HepG2 (cell line): ENCODE results near the gene IAH1. TPM values are rescaled to one million over a fixed set of nuclear protein-coding genes. Genes with fewer than 3 reads are reported as not detected.

Experiments
- ATAC-seq: fragments of 200-7000 bp; cut with Tn5 transposase; 3 replicates; pipeline ENCODE4 v1.9.1; 2020; ENCODE audit warnings: mild to moderate bottlenecking, moderate library complexity
- BruUV-seq: library from RNA; stranded (reverse); fragments of 400-500 nt; replicated peaks from 2 replicates; lab custom pipeline; 2021; lab: Mats Ljungman, UMichigan
- CTCF ChIA-PET: fragments of 300-600 bp; formaldehyde crosslinking; extraction: SDS; loops from one replicate; lab custom pipeline; 2021; ENCODE audit warnings: low total read pairs, inconsistent platforms, low intra/inter-chr PET ratio; lab: Yijun Ruan, JAX
- POLR2A ChIA-PET: fragments of 350-600 bp; sonication (Branson Sonifier 250); formaldehyde crosslinking; loops from one replicate; lab custom pipeline; 2020; ENCODE audit warnings: antibody characterized with exemption, inconsistent platforms; lab: Yijun Ruan, JAX
- DNase-seq: peaks from one replicate; pipeline ENCODE4 v3.0.0-alpha.2; 2015; ENCODE audit warnings: low spot score
- FAIRE-seq: peaks from 3 replicates; lab custom pipeline; 2011; peaks lifted over from hg19 to GRCh38; lab: Jason Lieb, UNC
- H2AFZ ChIP-seq: one replicate; pipeline ENCODE4 v1.6.1; 2011; ENCODE audit warnings: low read length, inconsistent platforms
- H3K27ac ChIP-seq: fragments of 300-600 bp; 3 replicates; pipeline ENCODE4 v1.8.0; 2011; ENCODE audit warnings: mixed run types, mild to moderate bottlenecking, mixed read lengths, low read length, inconsistent platforms; ENCODE audit not compliant: insufficient read depth; ENCODE audit errors: extremely low read length
- H3K27me3 ChIP-seq, 2 experiments: fragments of 200-600 bp in 1 of 2; 2 replicates in 1 of 2; 3 replicates in 1 of 2; pipeline versions ENCODE4 v1.6.0 to v1.8.0; 2011; ENCODE audit warnings: low read length in 2 of 2, mild to moderate bottlenecking in 2 of 2, moderate library complexity in 2 of 2, inconsistent platforms in 1 of 2; ENCODE audit not compliant: insufficient read depth in 2 of 2, control insufficient read depth in 1 of 2
- H3K36me3 ChIP-seq, 2 experiments: fragments of 200-600 bp in 1 of 2; replicated peaks in 1 of 2; 2 replicates in 1 of 2; 3 replicates in 1 of 2; pipeline versions ENCODE4 v1.5.1 to v1.8.0; 2011; ENCODE audit warnings: low read length in 2 of 2, inconsistent platforms in 1 of 2; ENCODE audit not compliant: insufficient read depth in 2 of 2, control insufficient read depth in 1 of 2
- H3K4me1 ChIP-seq: 2 replicates; pipeline ENCODE4 v1.5.1; 2012; ENCODE audit warnings: low read length, inconsistent platforms; ENCODE audit not compliant: insufficient read depth
- H3K4me2 ChIP-seq: 2 replicates; pipeline ENCODE4 v1.6.0; 2011; ENCODE audit warnings: low read depth, low read length, inconsistent platforms
- H3K4me3 ChIP-seq, 3 experiments: fragments of 200-600 bp in 1 of 3; sonication (generic), shearing (Covaris generic) in 1 of 3; replicated peaks in 1 of 3; 2 replicates each; pipeline ENCODE4 v1.5.1; 2011 to 2016; ENCODE audit warnings: low read length in 3 of 3, inconsistent platforms in 2 of 3, low read depth in 2 of 3, mild to moderate bottlenecking in 2 of 3, control low read depth in 1 of 3, mixed read lengths in 1 of 3; ENCODE audit not compliant: insufficient read depth in 1 of 3
- H3K79me2 ChIP-seq: one replicate; pipeline ENCODE4 v1.6.1; 2011; ENCODE audit warnings: low read length, inconsistent platforms; ENCODE audit not compliant: insufficient read depth
- H3K9ac ChIP-seq: 2 replicates; pipeline ENCODE4 v1.6.0; 2011; ENCODE audit warnings: mild to moderate bottlenecking, low read depth, low read length, inconsistent platforms; ENCODE audit not compliant: insufficient read depth
- H3K9me3 ChIP-seq: 2 replicates; pipeline ENCODE4 v1.5.1; 2012; ENCODE audit warnings: mild to moderate bottlenecking, low read length
- H4K20me1 ChIP-seq: 2 replicates; pipeline ENCODE4 v1.6.0; 2011; ENCODE audit warnings: inconsistent platforms, mild to moderate bottlenecking, low read length, moderate library complexity; ENCODE audit not compliant: insufficient read depth
- DMTF1 ChIP-seq: sonication (generic); formaldehyde crosslinking; IDR thresholded peaks from 2 replicates; pipeline ENCODE4 v1.4.0; 2020; ENCODE audit warnings: mild to moderate bottlenecking, missing genetic modification reagents
- HMG20A ChIP-seq: IDR thresholded peaks from 2 replicates; pipeline ENCODE4 v1.6.1; 2016; ENCODE audit warnings: borderline replicate concordance
- KAT8 ChIP-seq: IDR thresholded peaks from 2 replicates; pipeline ENCODE4 v1.6.1; 2016; ENCODE audit warnings: missing genetic modification reagents, missing compliant biosample characterization
- NKX3-1 ChIP-seq: sonication (generic); formaldehyde crosslinking; IDR thresholded peaks from 2 replicates; pipeline ENCODE4 v1.5.0; 2020; ENCODE audit warnings: missing genetic modification reagents
- PLRG1 ChIP-seq: fragments of 450-650 bp; conservative IDR thresholded peaks from 2 replicates; pipeline ENCODE4 v1.6.1; 2016
- SMC3 ChIP-seq: IDR thresholded peaks from 2 replicates; pipeline ENCODE4 v1.6.1; 2011; ENCODE audit warnings: low read length, improper control_type of control experiment
- SRSF9 ChIP-seq: fragments of 200-400 bp; formaldehyde crosslinking; IDR thresholded peaks from 2 replicates; pipeline ENCODE4 v1.6.1; 2018; ENCODE audit warnings: borderline replicate concordance, mild to moderate bottlenecking, low read depth, low read length; ENCODE audit not compliant: insufficient read depth, poor library complexity, severe bottlenecking
- TBX2 ChIP-seq: sonication (generic); formaldehyde crosslinking; IDR thresholded peaks from 2 replicates; pipeline ENCODE4 v1.5.0; 2020; ENCODE audit warnings: missing genetic modification reagents, mild to moderate bottlenecking, borderline replicate concordance
- THAP7 ChIP-seq: sonication (generic); formaldehyde crosslinking; IDR thresholded peaks from 2 replicates; pipeline ENCODE4 v1.8.1; 2023; ENCODE audit warnings: mild to moderate bottlenecking, missing genetic modification reagents
- TRIM22 ChIP-seq: fragments of 450-650 bp; IDR thresholded peaks from 2 replicates; pipeline ENCODE4 v1.6.1; 2017
- XBP1 ChIP-seq: sonication (generic); formaldehyde crosslinking; IDR thresholded peaks from 2 replicates; pipeline ENCODE4 v1.5.0; 2020; ENCODE audit warnings: missing genetic modification reagents
- ZBTB26 ChIP-seq: IDR thresholded peaks from 2 replicates; pipeline ENCODE4 v1.6.1; 2016; ENCODE audit warnings: missing compliant biosample characterization, missing genetic modification reagents, borderline replicate concordance
- ZNF18 ChIP-seq: sonication (generic); formaldehyde crosslinking; IDR thresholded peaks from 2 replicates; pipeline ENCODE4 v1.8.0; 2022; ENCODE audit warnings: mild to moderate bottlenecking, missing genetic modification reagents; ENCODE audit not compliant: insufficient replicate concordance
- ZNF484 ChIP-seq: sonication (generic); formaldehyde crosslinking; IDR thresholded peaks from 2 replicates; pipeline ENCODE4 v1.5.1; 2020; ENCODE audit warnings: mild to moderate bottlenecking, low read depth, missing genetic modification reagents, borderline replicate concordance
- ZNF850 ChIP-seq: sonication (generic); formaldehyde crosslinking; conservative IDR thresholded peaks from 2 replicates; pipeline ENCODE4 v1.9.0; 2021; ENCODE audit warnings: mild to moderate bottlenecking, missing genetic modification reagents
- WGBS: methylation state at CpG from one replicate; pipeline ENCODE4 v1.1.6; 2017; ENCODE audit warnings: low lambda C conversion rate; 5-methylcytosine and 5-hydroxymethylcytosine counted together
- in situ Hi-C: cut with HindIII; loops from 2 replicates; pipeline ENCODE4 v1.10.0; 2017; ENCODE audit warnings: low pct_unique_long_range_greater_than_20kb; ENCODE audit not compliant: extremely low pct_ligation_motif_present
- intact Hi-C: fragments of 100-400 bp; cut with micrococcal nuclease; formaldehyde crosslinking; loops from one replicate; pipeline ENCODE4 v1.10.0; 2022; ENCODE audit not compliant: unreplicated experiment
- polyA plus RNA-seq, 8 experiments: library from polyadenylated mRNA; depleted of rRNA in 3 of 8; stranded (reverse) in 7 of 8; unstranded in 1 of 8; fragments of >200 nt; fragmentation: Illumina TruSeq in 4 of 8; extraction: Trizol in 4 of 8; gene quantifications; 2 replicates each; pipeline versions ENCODE4 v1.2.1 to v1.2.3, GENCODE V29; 2011 to 2016; ENCODE audit warnings: low read depth in 4 of 8, missing spikeins in 1 of 8, mixed read lengths in 1 of 8; ENCODE audit not compliant: insufficient read depth in 1 of 8
- total RNA-seq, 5 experiments: library from RNA; depleted of rRNA; stranded (reverse); fragments of >200 nt; fragmentation: Illumina TruSeq; extraction: Trizol; gene quantifications; 2 replicates each; pipeline ENCODE4 v1.2.3, GENCODE V29; 2016; ENCODE audit warnings: low read depth in 1 of 5

The IAH1 gene
- total and polyA plus RNA-seq, 2 of the 13 experiments (the other 11 are each of a cell fraction or from before 2014, with no cell fraction given), result 43.6 to 44.4 TPM

- no peak for ATAC-seq
- H3K9ac ChIP-seq, result no peak overlapping the region
- POLR2A ChIA-PET, result no interaction called here
- H3K9me3 ChIP-seq, result no peaks in the 10 kb centered on the region
- CTCF ChIA-PET, result no interaction called here
- H3K4me1 ChIP-seq, result no peaks in the 10 kb centered on the region
- intact Hi-C loops, result no loop called here
- TF ChIP-seq ZNF850 (CRISPR knock-in tag), result no peak
- no peak for TF ChIP-seq DMTF1
- no peak for TF ChIP-seq TRIM22
- no peak for TF ChIP-seq TBX2
- no peak for TF ChIP-seq ZBTB26 (CRISPR knock-in tag)
- TF ChIP-seq SRSF9, result no peak
- no peak for TF ChIP-seq XBP1 (CRISPR knock-in tag)
- TF ChIP-seq ZNF484 (CRISPR knock-in tag), result no peak
- no peak for TF ChIP-seq THAP7
- no peak for TF ChIP-seq HMG20A (CRISPR knock-in tag)
- no peak for TF ChIP-seq ZNF18
- TF ChIP-seq SMC3, result no peak
- no peak for TF ChIP-seq NKX3-1
- TF ChIP-seq KAT8 (CRISPR knock-in tag), result no peak
- no peak for TF ChIP-seq PLRG1
- no peak overlapping the region for H3K27ac ChIP-seq
- H3K36me3 ChIP-seq, result peaks cover 16 to 65% of the 10 kb centered on the region in 2 experiments
- no peaks in the 10 kb centered on the region for H3K27me3 ChIP-seq
- no peak overlapping the region for H3K4me3 ChIP-seq
- WGBS, result 100% methylated on average over 1 of the region's 1 CpG
- no peak overlapping the region for H2AFZ ChIP-seq
- DNase-seq, result no peak
- no peaks in the 10 kb centered on the region for H3K79me2 ChIP-seq
- no peaks in the 10 kb centered on the region for H4K20me1 ChIP-seq
- BruUV-seq, result no TSS peak
- no peak for FAIRE-seq
- in situ Hi-C loops, result no loop called here
- no peak overlapping the region for H3K4me2 ChIP-seq
These were observed 34.2 kb upstream of the IAH1 start for GRCh38 chr2:9440058-9440727.
